ENCODE measurements around the gene REV3L.

Gene REV3L

GRCh38 chr6:111469543-111469942, 13.5 kb downstream of the REV3L start:
- DNase-seq: no peak
- ATAC-seq: no peak

- DNase-seq (no peak), ATAC-seq (peak; percentile 28)
These were observed 14.5 kb downstream of the REV3L start for GRCh38 chr6:111468329-111469012.

- no peak for ATAC-seq
- no peak for DNase-seq
These were observed 18.8 kb downstream of the REV3L start for GRCh38 chr6:111464184-111464583.

GRCh38 chr6:111462770-111463391, 20.1 kb downstream of the REV3L start:
- DNase-seq (no peak), ATAC-seq (no peak)

- no peak for ATAC-seq
- no peak for DNase-seq
These were observed 21.2 kb downstream of the REV3L start for GRCh38 chr6:111461860-111462259.

GRCh38 chr6:111458670-111459232, 24.3 kb downstream of the REV3L start:
- ATAC-seq (no peak), DNase-seq (no peak)

- DNase-seq: no peak
- ATAC-seq: no peak
These were observed 26.8 kb downstream of the REV3L start for GRCh38 chr6:111456208-111456607.

GRCh38 chr6:111450636-111451035, 32.4 kb downstream of the REV3L start:
- ATAC-seq (no peak), DNase-seq (no peak)

- DNase-seq (no peak), ATAC-seq (no peak)
These were observed 32.9 kb downstream of the REV3L start for GRCh38 chr6:111450087-111450486.

- ATAC-seq (no peak), DNase-seq (no peak)
These were observed 33.9 kb downstream of the REV3L start for GRCh38 chr6:111449129-111449528.

GRCh38 chr6:111447051-111447450, 36.0 kb downstream of the REV3L start:
- DNase-seq (no peak), ATAC-seq (no peak)

GRCh38 chr6:111445861-111446267, 37.2 kb downstream of the REV3L start:
- DNase-seq (no peak), ATAC-seq (no peak)

- ATAC-seq (no peak), DNase-seq (no peak)
These were observed 38.2 kb downstream of the REV3L start for GRCh38 chr6:111444794-111445193.

- peak; percentile 43 for ATAC-seq
- no peak for DNase-seq
These were observed 41.3 kb downstream of the REV3L start for GRCh38 chr6:111441678-111442243.

GRCh38 chr6:111439171-111439570, 43.8 kb downstream of the REV3L start:
- DNase-seq: no peak
- ATAC-seq: no peak

GRCh38 chr6:111437573-111437972, 45.4 kb downstream of the REV3L start:
- DNase-seq (no peak), ATAC-seq (no peak)

GRCh38 chr6:111432511-111432910, 50.5 kb downstream of the REV3L start:
- ATAC-seq (no peak), DNase-seq (no peak)

- DNase-seq: no peak
- no peak for ATAC-seq
These were observed 52.2 kb downstream of the REV3L start for GRCh38 chr6:111430605-111431376.

- DNase-seq (no peak), ATAC-seq (no peak)
These were observed 53.4 kb downstream of the REV3L start for GRCh38 chr6:111429571-111429970.

GRCh38 chr6:111428811-111429210, 54.2 kb downstream of the REV3L start:
- ATAC-seq (no peak), DNase-seq (no peak)

- ATAC-seq: peak; percentile 86
- DNase-seq: peak; percentile 14
These were observed 55.5 kb downstream of the REV3L start for GRCh38 chr6:111427341-111428116.
